DOHH2 (cell line): ENCODE results near the gene PRKN.

Experiments used
- H3F3A ChIP-seq: fragments of 200-600 bp; sonication (generic), shearing (Covaris generic); 2 replicates; pipeline ENCODE4 v1.6.0; 2016; ENCODE audit warnings: antibody characterized with exemption, mild to moderate bottlenecking; ENCODE audit not compliant: control insufficient read depth, insufficient read depth
- H3K27ac ChIP-seq: fragments of 200-600 bp; sonication (generic); 2 replicates; pipeline ENCODE4 v1.5.1; 2014; ENCODE audit warnings: low read depth, mild to moderate bottlenecking, low read length, moderate library complexity
- H3K27me3 ChIP-seq: fragments of 200-600 bp; sonication (generic); 2 replicates; pipeline ENCODE4 v1.6.1; 2014; ENCODE audit warnings: mild to moderate bottlenecking, low read length, mixed read lengths; ENCODE audit not compliant: control insufficient read depth
- H3K36me3 ChIP-seq: fragments of 200-600 bp; sonication (generic); 2 replicates; pipeline ENCODE4 v1.6.1; 2014; ENCODE audit warnings: mild to moderate bottlenecking, low read length, moderate library complexity, mixed read lengths; ENCODE audit not compliant: control insufficient read depth
- H3K4me1 ChIP-seq: fragments of 200-600 bp; sonication (generic); 2 replicates; pipeline ENCODE4 v1.6.1; 2014; ENCODE audit warnings: mild to moderate bottlenecking, low read length, mixed read lengths; ENCODE audit not compliant: control insufficient read depth
- H3K4me2 ChIP-seq: fragments of 200-600 bp; sonication (generic); 2 replicates; pipeline ENCODE4 v1.6.0; 2014; ENCODE audit warnings: mild to moderate bottlenecking, low read length, moderate library complexity
- H3K4me3 ChIP-seq: fragments of 200-600 bp; sonication (generic); 2 replicates; pipeline ENCODE4 v1.5.1; 2014; ENCODE audit warnings: mild to moderate bottlenecking, low read length, mixed read lengths
- H3K79me2 ChIP-seq: fragments of 200-600 bp; sonication (generic); 2 replicates; pipeline ENCODE4 v1.6.1; 2014; ENCODE audit warnings: mild to moderate bottlenecking, low read length, mixed read lengths; ENCODE audit not compliant: control insufficient read depth
- H3K9me2 ChIP-seq: fragments of 200-600 bp; sonication (generic); replicated peaks from 2 replicates; pipeline ENCODE4 v1.6.1; 2014; ENCODE audit warnings: mild to moderate bottlenecking, low read length, mixed read lengths; ENCODE audit not compliant: control insufficient read depth
- H3K9me3 ChIP-seq: fragments of 200-600 bp; sonication (generic); 2 replicates; pipeline ENCODE4 v1.6.1; 2014; ENCODE audit warnings: antibody characterized with exemption, low read length, mixed read lengths; ENCODE audit not compliant: control insufficient read depth, insufficient read depth
- H4K20me1 ChIP-seq: fragments of 200-600 bp; sonication (generic); 2 replicates; pipeline ENCODE4 v1.6.0; 2014; ENCODE audit warnings: low read depth, mild to moderate bottlenecking, antibody characterized with exemption, low read length, moderate library complexity; ENCODE audit not compliant: control insufficient read depth, insufficient read depth
- EZH2phosphoT487 ChIP-seq: fragments of 200-600 bp; sonication (generic); IDR thresholded peaks from 2 replicates; pipeline ENCODE4 v1.6.1; 2017; ENCODE audit warnings: borderline replicate concordance, mild to moderate bottlenecking, antibody characterized with exemption, low read length, moderate library complexity, mixed read lengths
- TF ChIP-seq, protein P1 (sequence below): fragments of 200-600 bp; sonication (generic); IDR thresholded peaks from one replicate; pipeline ENCODE4 v1.5.1; 2014; ENCODE audit warnings: antibody characterized with exemption, mild to moderate bottlenecking, low read depth, low read length; ENCODE audit not compliant: poor library complexity, severe bottlenecking

PRKN gene

DNA sequence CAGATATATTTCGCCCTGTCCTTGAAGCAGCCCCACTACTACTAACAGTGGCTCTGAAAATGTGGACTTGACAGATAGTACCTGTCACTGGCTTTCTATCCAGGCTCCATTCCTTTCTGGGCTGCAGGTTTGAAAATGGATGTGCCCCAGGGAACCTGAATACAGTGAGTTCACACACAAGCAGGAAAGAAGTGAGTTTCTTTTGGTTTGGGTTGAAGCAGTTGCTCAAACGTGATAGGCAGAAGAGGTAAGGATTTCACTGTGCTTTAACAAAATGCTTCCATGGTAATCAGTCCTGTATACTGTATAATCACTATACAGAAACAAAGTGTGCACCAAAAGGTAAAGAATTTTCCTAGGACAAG lies 382.9 kb downstream of the PRKN start:
- H3K4me2 ChIP-seq: no peak overlapping the region
- H3K27me3 ChIP-seq: no peaks in the 10 kb centered on the region
- no peaks in the 10 kb centered on the region for H3K9me2 ChIP-seq
- TF ChIP-seq, protein P1, sequence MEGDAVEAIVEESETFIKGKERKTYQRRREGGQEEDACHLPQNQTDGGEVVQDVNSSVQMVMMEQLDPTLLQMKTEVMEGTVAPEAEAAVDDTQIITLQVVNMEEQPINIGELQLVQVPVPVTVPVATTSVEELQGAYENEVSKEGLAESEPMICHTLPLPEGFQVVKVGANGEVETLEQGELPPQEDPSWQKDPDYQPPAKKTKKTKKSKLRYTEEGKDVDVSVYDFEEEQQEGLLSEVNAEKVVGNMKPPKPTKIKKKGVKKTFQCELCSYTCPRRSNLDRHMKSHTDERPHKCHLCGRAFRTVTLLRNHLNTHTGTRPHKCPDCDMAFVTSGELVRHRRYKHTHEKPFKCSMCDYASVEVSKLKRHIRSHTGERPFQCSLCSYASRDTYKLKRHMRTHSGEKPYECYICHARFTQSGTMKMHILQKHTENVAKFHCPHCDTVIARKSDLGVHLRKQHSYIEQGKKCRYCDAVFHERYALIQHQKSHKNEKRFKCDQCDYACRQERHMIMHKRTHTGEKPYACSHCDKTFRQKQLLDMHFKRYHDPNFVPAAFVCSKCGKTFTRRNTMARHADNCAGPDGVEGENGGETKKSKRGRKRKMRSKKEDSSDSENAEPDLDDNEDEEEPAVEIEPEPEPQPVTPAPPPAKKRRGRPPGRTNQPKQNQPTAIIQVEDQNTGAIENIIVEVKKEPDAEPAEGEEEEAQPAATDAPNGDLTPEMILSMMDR: no peak
- no peak for TF ChIP-seq EZH2phosphoT487
- H4K20me1 ChIP-seq: no peaks in the 10 kb centered on the region
- H3K4me1 ChIP-seq: no peaks in the 10 kb centered on the region
- H3K4me3 ChIP-seq: no peak overlapping the region
- H3F3A ChIP-seq: no peaks in the 10 kb centered on the region
- H3K27ac ChIP-seq: no peak overlapping the region
- no peaks in the 10 kb centered on the region for H3K36me3 ChIP-seq
- no peaks in the 10 kb centered on the region for H3K79me2 ChIP-seq
- no peaks in the 10 kb centered on the region for H3K9me3 ChIP-seq

DNA sequence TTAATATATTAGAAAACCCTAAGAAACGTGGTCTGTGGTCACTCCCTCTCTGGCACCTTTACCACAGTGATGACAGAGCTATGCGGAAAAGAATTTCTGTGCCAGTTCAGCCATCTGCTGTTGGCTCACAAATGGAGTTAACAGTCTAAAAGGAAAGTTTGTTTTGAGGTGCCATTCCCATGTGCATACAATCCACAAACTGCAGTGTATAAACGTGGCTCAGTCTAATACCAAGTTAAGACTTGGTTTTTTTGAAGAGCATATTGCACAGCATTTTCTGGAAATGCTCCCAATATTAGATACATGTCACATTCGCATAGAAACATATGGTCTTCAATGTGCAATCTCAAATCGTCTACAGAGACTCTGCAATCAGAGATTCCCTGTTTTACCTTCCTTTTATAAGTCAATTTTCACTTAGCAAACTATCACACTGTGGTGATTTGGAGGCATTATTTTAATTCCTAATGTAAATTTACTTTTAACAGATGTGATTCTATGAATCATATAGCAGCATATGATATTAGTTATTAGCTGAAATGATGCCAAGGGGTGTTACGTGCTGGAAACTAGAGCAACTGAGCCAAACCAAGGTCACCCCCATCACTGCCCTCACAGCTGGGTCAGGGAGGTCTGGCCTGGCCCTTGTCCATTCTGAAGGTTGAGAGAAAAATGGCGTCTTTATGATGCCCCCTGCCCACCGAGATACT lies 383.5 kb downstream of the PRKN start:
- Histone ChIP-seq H3K4me2 (no peak overlapping the region), H3K36me3 (no peaks in the 10 kb centered on the region), H3K9me3 (no peaks in the 10 kb centered on the region), H3F3A (no peaks in the 10 kb centered on the region), H4K20me1 (no peaks in the 10 kb centered on the region), H3K27me3 (no peaks in the 10 kb centered on the region), H3K4me1 (no peaks in the 10 kb centered on the region), H3K4me3 (no peak overlapping the region), H3K9me2 (no peaks in the 10 kb centered on the region), H3K79me2 (no peaks in the 10 kb centered on the region), H3K27ac (no peak overlapping the region)
- TF ChIP-seq EZH2phosphoT487: no peak
- TF ChIP-seq, protein P1: no peak

DNA sequence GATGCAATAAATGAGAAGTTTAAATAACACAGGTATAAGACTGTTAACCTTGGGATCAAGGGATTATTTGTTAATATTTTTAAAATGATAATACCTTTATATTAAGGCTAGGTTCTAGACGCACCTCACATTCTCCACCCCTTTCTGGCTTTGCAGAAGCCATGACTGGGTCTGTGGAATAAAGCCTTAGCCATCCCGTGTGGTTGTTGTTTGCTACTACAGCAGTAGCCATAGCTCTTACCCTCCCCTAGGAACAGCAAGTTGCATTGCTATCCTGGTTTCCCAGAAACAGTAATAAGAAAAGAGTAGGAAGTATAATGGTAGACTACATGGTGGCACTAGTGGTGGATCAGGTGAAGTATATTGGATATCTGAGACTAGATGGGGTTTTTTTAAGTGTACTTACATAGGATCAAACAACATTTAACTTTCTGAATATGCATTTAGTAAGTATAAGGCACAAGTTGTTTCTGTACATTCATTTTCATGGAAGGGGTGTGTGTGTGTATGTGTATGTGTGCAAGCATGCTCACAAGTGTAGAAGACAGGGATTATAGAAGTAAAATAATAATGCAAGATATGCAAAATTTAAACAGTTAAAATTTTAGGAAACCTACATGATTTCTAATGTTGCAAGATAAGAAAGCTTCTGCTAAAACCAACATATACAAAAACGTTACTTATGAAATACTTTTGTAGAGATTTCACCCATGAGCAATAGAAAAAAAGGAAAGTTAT lies 384.2 kb downstream of the PRKN start:
- TF ChIP-seq, protein P1: no peak
- TF ChIP-seq EZH2phosphoT487: no peak
- H4K20me1 ChIP-seq: no peaks in the 10 kb centered on the region

More for the DNA sequence above, 384.2 kb downstream of the PRKN start:
- no peak overlapping the region for H3K4me2 ChIP-seq
- H3K4me3 ChIP-seq: no peak overlapping the region
- H3K9me3 ChIP-seq: no peaks in the 10 kb centered on the region
- no peaks in the 10 kb centered on the region for H3K4me1 ChIP-seq
- no peak overlapping the region for H3K27ac ChIP-seq
- no peaks in the 10 kb centered on the region for H3K36me3 ChIP-seq
- H3F3A ChIP-seq: no peaks in the 10 kb centered on the region
- no peaks in the 10 kb centered on the region for H3K79me2 ChIP-seq
- no peaks in the 10 kb centered on the region for H3K27me3 ChIP-seq
- no peaks in the 10 kb centered on the region for H3K9me2 ChIP-seq
